SK-N-SH treated with all-trans-retinoic acid at 6 μM for 48 hours (cell line): ENCODE measurements around the gene WAPL.

Source experiments
- ATAC-seq: fragments of 200-7000 bp; cut with Tn5 transposase; 3 replicates; pipeline ENCODE4 v1.9.1; 2020; ENCODE audit warnings: mild to moderate bottlenecking, moderate library complexity
- ARNTL ChIP-seq: fragments of 450-650 bp; formaldehyde crosslinking; IDR thresholded peaks from 2 replicates; pipeline ENCODE4 v1.5.0; 2020; ENCODE audit warnings: low read depth, mild to moderate bottlenecking, moderate library complexity, borderline replicate concordance
- BACH2 ChIP-seq: fragments of 250-450 bp; sonication (Bioruptor Pico); IDR thresholded peaks from 2 replicates; pipeline ENCODE4 v1.9.0; 2021; ENCODE audit warnings: mild to moderate bottlenecking, borderline replicate concordance
- CREB5 ChIP-seq: fragments of 250-450 bp; sonication (Bioruptor Pico); IDR thresholded peaks from 2 replicates; pipeline ENCODE4 v1.5.1; 2020; ENCODE audit warnings: low read depth, mild to moderate bottlenecking, moderate library complexity
- CSDC2 ChIP-seq: fragments of 250-450 bp; sonication (Bioruptor Pico); IDR thresholded peaks from 2 replicates; pipeline ENCODE4 v1.5.0; 2020; ENCODE audit warnings: mild to moderate bottlenecking, moderate library complexity
- CSRNP3 ChIP-seq: fragments of 250-450 bp; sonication (Bioruptor Pico); IDR thresholded peaks from 2 replicates; pipeline ENCODE4 v1.5.1; 2021; ENCODE audit warnings: mild to moderate bottlenecking, moderate library complexity
- ESRRG ChIP-seq: fragments of 250-450 bp; sonication (Bioruptor Pico); IDR thresholded peaks from 2 replicates; pipeline ENCODE4 v1.6.1; 2021; ENCODE audit warnings: mild to moderate bottlenecking
- GLIS3 ChIP-seq: fragments of 250-450 bp; sonication (Bioruptor Pico); IDR thresholded peaks from 2 replicates; pipeline ENCODE4 v1.5.0; 2020; ENCODE audit warnings: mild to moderate bottlenecking, moderate library complexity
- ISL1 ChIP-seq: fragments of 250-450 bp; sonication (Bioruptor Pico); IDR thresholded peaks from 2 replicates; pipeline ENCODE4 v2.1.2; 2022; ENCODE audit warnings: mild to moderate bottlenecking, moderate library complexity
- OSR1 ChIP-seq: fragments of 250-450 bp; sonication (Bioruptor Pico); IDR thresholded peaks from 2 replicates; pipeline ENCODE4 v1.8.0; 2022; ENCODE audit warnings: moderate library complexity, mild to moderate bottlenecking, inconsistent platforms
- POU6F1 ChIP-seq: fragments of 250-450 bp; sonication (Bioruptor Pico); IDR thresholded peaks from 2 replicates; pipeline ENCODE4 v1.8.0; 2021; ENCODE audit warnings: low read depth, mild to moderate bottlenecking, moderate library complexity, borderline replicate concordance
- PPARA ChIP-seq: fragments of 250-450 bp; sonication (Bioruptor Pico); IDR thresholded peaks from 2 replicates; pipeline ENCODE4 v1.5.0; 2020; ENCODE audit warnings: mild to moderate bottlenecking, borderline replicate concordance
- RARB ChIP-seq: fragments of 250-450 bp; sonication (Bioruptor Pico); IDR thresholded peaks from 2 replicates; pipeline ENCODE4 v1.8.0; 2021; ENCODE audit warnings: mild to moderate bottlenecking, moderate library complexity
- SNAI2 ChIP-seq: fragments of 250-450 bp; sonication (Bioruptor Pico); IDR thresholded peaks from 2 replicates; pipeline ENCODE4 v1.5.0; 2020; ENCODE audit warnings: mild to moderate bottlenecking, moderate library complexity
- TCF4 ChIP-seq: fragments of 250-450 bp; sonication (Bioruptor Pico); IDR thresholded peaks from 2 replicates; pipeline ENCODE4 v1.8.0; 2021; ENCODE audit warnings: mild to moderate bottlenecking, moderate library complexity, borderline replicate concordance
- TOX ChIP-seq: fragments of 250-450 bp; sonication (Bioruptor Pico); IDR thresholded peaks from 2 replicates; pipeline ENCODE4 v1.8.0; 2021; ENCODE audit warnings: mild to moderate bottlenecking, moderate library complexity, borderline replicate concordance
- TSHZ2 ChIP-seq: fragments of 250-450 bp; sonication (Bioruptor Pico); IDR thresholded peaks from 2 replicates; pipeline ENCODE4 v1.5.0; 2020; ENCODE audit warnings: mild to moderate bottlenecking, moderate library complexity
- ZC3H10 ChIP-seq: fragments of 250-450 bp; sonication (Bioruptor Pico); IDR thresholded peaks from 2 replicates; pipeline ENCODE4 v1.5.1; 2021; ENCODE audit warnings: mild to moderate bottlenecking, moderate library complexity
- ZFP3 ChIP-seq: fragments of 250-450 bp; sonication (Bioruptor Pico); IDR thresholded peaks from 2 replicates; pipeline ENCODE4 v1.5.0; 2020; ENCODE audit warnings: mild to moderate bottlenecking, moderate library complexity
- ZFP30 ChIP-seq: fragments of 450-650 bp; formaldehyde crosslinking; IDR thresholded peaks from 2 replicates; pipeline ENCODE4 v1.5.0; 2022; ENCODE audit warnings: mild to moderate bottlenecking, moderate library complexity
- ZNF565 ChIP-seq: fragments of 450-650 bp; formaldehyde crosslinking; conservative IDR thresholded peaks from 2 replicates; pipeline ENCODE4 v1.5.0; 2020; ENCODE audit warnings: low read depth, mild to moderate bottlenecking, moderate library complexity
- ZNF70 ChIP-seq: fragments of 450-650 bp; formaldehyde crosslinking; IDR thresholded peaks from 2 replicates; pipeline ENCODE4 v1.5.0; 2020; ENCODE audit warnings: mild to moderate bottlenecking, moderate library complexity
- ZNF8 ChIP-seq: fragments of 450-650 bp; formaldehyde crosslinking; IDR thresholded peaks from 2 replicates; pipeline ENCODE4 v1.5.0; 2020; ENCODE audit warnings: mild to moderate bottlenecking, moderate library complexity

The WAPL gene

GRCh38 chr10:86388119-86388704, 133.4 kb downstream of the WAPL start:
- no peak for ATAC-seq
- no peak for TF ChIP-seq ZFP30 (CRISPR knock-in tag)
- TF ChIP-seq ARNTL (CRISPR knock-in tag), result no peak
- no peak for TF ChIP-seq BACH2
- no peak for TF ChIP-seq CSRNP3 (CRISPR knock-in tag)
- no peak for TF ChIP-seq TCF4 (CRISPR knock-in tag)
- no peak for TF ChIP-seq RARB
- no peak for TF ChIP-seq TOX
- TF ChIP-seq ZNF8 (CRISPR knock-in tag), result no peak
- TF ChIP-seq CREB5 (CRISPR knock-in tag), result no peak
- no peak for TF ChIP-seq TSHZ2 (CRISPR knock-in tag)
- TF ChIP-seq ZNF70 (CRISPR knock-in tag), result no peak
- no peak for TF ChIP-seq ZNF565 (CRISPR knock-in tag)
- TF ChIP-seq ZC3H10 (CRISPR knock-in tag), result no peak
- TF ChIP-seq POU6F1 (CRISPR knock-in tag), result no peak

GRCh38 chr10:86387178-86387794, 134.3 kb downstream of the WAPL start:
- TF ChIP-seq TSHZ2 (CRISPR knock-in tag) (no peak), TOX (no peak), GLIS3 (CRISPR knock-in tag) (no peak), OSR1 (CRISPR knock-in tag) (no peak), CSDC2 (CRISPR knock-in tag) (no peak), ISL1 (no peak), CREB5 (CRISPR knock-in tag) (no peak), ZNF565 (CRISPR knock-in tag) (no peak), BACH2 (no peak), ARNTL (CRISPR knock-in tag) (no peak), CSRNP3 (CRISPR knock-in tag) (no peak), ZFP3 (no peak), ESRRG (no peak), POU6F1 (CRISPR knock-in tag) (no peak), ZNF8 (CRISPR knock-in tag) (no peak), RARB (no peak), PPARA (CRISPR knock-in tag) (no peak), SNAI2 (no peak), ZC3H10 (CRISPR knock-in tag) (no peak), TCF4 (CRISPR knock-in tag) (no peak)

More at GRCh38 chr10:86387178-86387794, 134.3 kb downstream of the WAPL start:
- no peak for ATAC-seq
